Measurements from ENCODE around the gene MORN1.

Gene MORN1

DNA sequence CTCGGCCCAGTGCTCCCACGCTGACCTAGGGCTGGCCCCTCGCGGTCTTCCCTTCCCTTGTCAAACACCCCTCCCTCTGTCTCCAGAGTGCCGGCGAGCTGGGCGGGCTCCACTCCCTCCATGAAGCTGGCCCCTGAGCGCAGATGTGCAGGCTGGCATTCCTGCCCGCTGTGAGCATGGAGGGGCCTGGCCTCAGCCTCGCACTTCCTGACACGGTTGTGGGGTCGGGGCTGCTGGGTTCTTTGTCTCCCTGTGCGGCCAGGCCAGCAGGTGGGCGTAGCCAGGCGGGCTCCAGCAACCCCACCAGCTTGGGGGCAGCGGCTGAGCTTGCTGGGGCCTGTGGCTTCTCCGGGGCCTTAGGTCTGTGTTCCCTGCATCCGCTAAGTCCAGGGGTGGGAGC is 35.2 kb upstream of the MORN1 start:
- DNase-seq (ENCODE audit: low read depth), result no peak
- H3K4me3 ChIP-seq (ENCODE audit: control insufficient read depth, low read depth, low read length), result no peak overlapping the region
- TF ChIP-seq, protein P1, sequence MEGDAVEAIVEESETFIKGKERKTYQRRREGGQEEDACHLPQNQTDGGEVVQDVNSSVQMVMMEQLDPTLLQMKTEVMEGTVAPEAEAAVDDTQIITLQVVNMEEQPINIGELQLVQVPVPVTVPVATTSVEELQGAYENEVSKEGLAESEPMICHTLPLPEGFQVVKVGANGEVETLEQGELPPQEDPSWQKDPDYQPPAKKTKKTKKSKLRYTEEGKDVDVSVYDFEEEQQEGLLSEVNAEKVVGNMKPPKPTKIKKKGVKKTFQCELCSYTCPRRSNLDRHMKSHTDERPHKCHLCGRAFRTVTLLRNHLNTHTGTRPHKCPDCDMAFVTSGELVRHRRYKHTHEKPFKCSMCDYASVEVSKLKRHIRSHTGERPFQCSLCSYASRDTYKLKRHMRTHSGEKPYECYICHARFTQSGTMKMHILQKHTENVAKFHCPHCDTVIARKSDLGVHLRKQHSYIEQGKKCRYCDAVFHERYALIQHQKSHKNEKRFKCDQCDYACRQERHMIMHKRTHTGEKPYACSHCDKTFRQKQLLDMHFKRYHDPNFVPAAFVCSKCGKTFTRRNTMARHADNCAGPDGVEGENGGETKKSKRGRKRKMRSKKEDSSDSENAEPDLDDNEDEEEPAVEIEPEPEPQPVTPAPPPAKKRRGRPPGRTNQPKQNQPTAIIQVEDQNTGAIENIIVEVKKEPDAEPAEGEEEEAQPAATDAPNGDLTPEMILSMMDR (conservative IDR thresholded peaks at IDR 0.05; ENCODE audit: control insufficient read depth, insufficient read depth, low read depth, low read length), result no peak

DNA sequence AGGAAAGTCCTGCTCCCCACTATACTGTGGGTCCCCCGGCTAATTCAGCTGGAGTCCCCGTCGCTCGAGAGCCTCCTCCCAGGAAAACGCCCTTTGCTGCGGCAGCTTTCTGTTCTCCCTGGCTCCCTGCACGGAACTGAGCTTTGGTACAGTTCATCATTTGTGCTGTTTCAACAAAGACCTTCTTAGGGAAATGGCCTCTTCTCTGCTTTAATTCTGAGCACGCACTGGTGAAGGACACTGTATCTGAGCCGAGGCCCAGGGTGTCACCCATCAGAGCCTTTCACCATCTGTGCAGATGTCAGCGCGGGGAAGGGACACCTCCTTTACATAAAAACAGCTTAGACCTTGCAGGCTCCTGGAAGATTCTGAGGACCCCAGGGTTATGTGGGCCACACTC is 34.5 kb upstream of the MORN1 start:
- TF ChIP-seq, protein P1 (conservative IDR thresholded peaks at IDR 0.05; ENCODE audit: control insufficient read depth, insufficient read depth, low read depth, low read length), result no peak
- DNase-seq (ENCODE audit: low read depth), result no peak
- no peak overlapping the region for H3K4me3 ChIP-seq (ENCODE audit: control insufficient read depth, low read depth, low read length)

DNA sequence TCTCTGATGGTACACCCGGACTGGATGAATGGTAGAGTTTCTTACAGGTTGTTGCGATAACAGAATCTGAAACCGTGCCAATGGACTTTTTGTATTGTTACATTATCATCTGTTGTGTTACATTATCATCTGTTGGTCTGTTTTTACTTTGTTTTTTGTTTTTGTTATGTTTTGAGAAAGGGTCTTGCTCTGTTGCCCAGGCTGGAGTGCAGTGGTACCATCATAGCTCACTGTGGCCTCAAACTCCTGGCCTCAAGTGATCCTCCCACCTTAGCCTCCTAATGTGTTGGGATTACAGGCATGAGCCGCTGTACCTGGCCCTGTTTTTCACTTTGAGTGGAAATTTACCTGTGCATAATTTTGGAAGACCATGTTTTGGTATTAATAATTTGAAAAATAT is 31.2 kb upstream of the MORN1 start:
- no peak for DNase-seq (ENCODE audit: low read depth)
- TF ChIP-seq, protein P1 (conservative IDR thresholded peaks at IDR 0.05; ENCODE audit: control insufficient read depth, insufficient read depth, low read depth, low read length), result no peak
- H3K4me3 ChIP-seq (ENCODE audit: control insufficient read depth, low read depth, low read length), result no peak overlapping the region

DNA sequence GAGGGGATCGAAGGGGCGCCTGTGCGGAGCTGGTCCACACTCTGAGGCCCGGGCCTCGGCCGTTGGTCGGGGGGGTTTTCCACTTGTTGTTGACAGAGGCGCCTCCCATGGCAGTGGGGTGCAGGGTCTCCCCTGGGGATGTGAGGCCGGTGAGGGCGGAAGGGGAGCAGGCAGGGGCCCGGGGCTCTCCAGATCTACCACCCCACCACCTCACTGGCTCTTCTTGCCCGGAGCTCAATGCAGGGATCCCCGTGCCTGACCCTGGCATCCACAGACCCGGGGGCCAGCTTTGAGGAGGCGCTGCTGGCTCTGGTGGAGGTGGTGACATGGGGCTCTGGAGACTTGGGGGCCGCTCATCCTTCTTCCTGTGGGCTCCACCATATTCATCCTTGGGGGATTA is 28.1 kb upstream of the MORN1 start:
- TF ChIP-seq, protein P1 (conservative IDR thresholded peaks at IDR 0.05; ENCODE audit: control insufficient read depth, insufficient read depth, low read depth, low read length), result no peak
- H3K4me3 ChIP-seq (ENCODE audit: control insufficient read depth, low read depth, low read length), result no peak overlapping the region
- no peak for DNase-seq (ENCODE audit: low read depth)

DNA sequence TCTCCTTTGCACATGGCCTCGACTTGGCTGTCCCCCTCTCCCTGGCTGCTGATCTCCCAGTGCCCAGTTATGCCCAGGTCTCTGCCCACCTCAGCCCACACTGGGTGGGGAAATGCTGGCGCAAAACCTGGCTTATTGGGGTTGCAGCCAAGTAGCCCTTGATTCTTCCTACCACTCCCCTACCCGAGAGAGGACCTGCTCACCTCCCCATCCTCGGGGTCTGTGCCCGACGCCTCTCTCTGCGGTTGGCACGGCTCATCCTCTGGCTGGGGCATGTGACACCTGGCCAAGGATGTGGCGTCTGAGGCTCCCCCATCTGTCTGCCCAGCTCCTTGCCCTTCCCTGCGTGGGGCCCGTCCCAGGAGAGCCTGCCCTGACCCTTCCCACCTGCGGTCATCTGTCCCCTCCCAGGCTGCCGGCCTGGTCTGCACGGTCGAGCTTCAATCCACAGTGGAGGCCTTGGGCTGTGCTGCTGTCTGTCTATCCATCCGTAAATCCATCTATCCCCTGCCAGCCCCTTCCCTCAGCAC is 27.5 kb upstream of the MORN1 start:
- no peak overlapping the region for H3K4me3 ChIP-seq (ENCODE audit: control insufficient read depth, low read depth, low read length)
- DNase-seq (ENCODE audit: low read depth), result no peak
- TF ChIP-seq, protein P1 (conservative IDR thresholded peaks at IDR 0.05; ENCODE audit: control insufficient read depth, insufficient read depth, low read depth, low read length), result no peak

DNA sequence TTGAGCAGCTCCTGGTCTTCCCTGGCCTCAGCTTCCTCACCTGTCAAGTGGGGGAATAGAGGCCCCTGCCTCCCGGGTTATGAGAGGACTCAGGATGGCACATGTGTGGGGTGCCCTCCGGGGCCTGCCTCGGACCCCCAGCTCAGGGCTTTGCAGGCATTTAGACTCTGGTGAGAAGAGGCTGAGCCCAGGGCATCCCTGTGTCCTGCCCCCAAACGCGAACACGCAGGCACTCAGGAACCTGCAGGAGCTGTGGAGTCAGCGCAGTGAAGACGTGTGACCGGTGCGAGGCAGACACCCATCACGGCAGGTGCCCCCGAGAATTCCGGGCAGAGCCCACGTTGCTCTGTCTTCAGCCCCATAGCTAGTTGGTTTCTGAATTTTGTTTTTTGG is 26.5 kb upstream of the MORN1 start:
- TF ChIP-seq, protein P1 (conservative IDR thresholded peaks at IDR 0.05; ENCODE audit: control insufficient read depth, insufficient read depth, low read depth, low read length), result no peak
- DNase-seq (ENCODE audit: low read depth), result no peak
- H3K4me3 ChIP-seq (ENCODE audit: control insufficient read depth, low read depth, low read length), result no peak overlapping the region
